Spleen (tissue), 7 donors: ENCODE measurements around the gene TLX2.

Experiments
- CTCF ChIP-seq, 11 experiments: fragments of 200-600 bp in 7 of 11; fragments of 450-650 bp in 4 of 11; sonication (generic) in 4 of 11; IDR thresholded peaks in 8 of 11; conservative IDR thresholded peaks in 3 of 11; 1 replicate in 7 of 11; 2 replicates in 4 of 11; pipeline versions ENCODE4 v1.4.0 to v1.8.0; 2016 to 2021; ENCODE audit warnings: antibody characterized with exemption in 11 of 11, inconsistent platforms in 4 of 11, mild to moderate bottlenecking in 1 of 11
- POLR2A ChIP-seq, 3 donors: fragments of 450-650 bp; IDR thresholded peaks; one replicate each; pipeline ENCODE4 v1.5.1; 2017; ENCODE audit warnings: antibody characterized with exemption in 3 of 3, mild to moderate bottlenecking in 1 of 3
- donor health status: DM: no; HTN: no; CAD: no; lungs with moderate emphysema.
- donor health status: DM: no; HTN: no; CAD: no.
- donor health status: DM: no; HTN: no; CAD: no.

DNA sequence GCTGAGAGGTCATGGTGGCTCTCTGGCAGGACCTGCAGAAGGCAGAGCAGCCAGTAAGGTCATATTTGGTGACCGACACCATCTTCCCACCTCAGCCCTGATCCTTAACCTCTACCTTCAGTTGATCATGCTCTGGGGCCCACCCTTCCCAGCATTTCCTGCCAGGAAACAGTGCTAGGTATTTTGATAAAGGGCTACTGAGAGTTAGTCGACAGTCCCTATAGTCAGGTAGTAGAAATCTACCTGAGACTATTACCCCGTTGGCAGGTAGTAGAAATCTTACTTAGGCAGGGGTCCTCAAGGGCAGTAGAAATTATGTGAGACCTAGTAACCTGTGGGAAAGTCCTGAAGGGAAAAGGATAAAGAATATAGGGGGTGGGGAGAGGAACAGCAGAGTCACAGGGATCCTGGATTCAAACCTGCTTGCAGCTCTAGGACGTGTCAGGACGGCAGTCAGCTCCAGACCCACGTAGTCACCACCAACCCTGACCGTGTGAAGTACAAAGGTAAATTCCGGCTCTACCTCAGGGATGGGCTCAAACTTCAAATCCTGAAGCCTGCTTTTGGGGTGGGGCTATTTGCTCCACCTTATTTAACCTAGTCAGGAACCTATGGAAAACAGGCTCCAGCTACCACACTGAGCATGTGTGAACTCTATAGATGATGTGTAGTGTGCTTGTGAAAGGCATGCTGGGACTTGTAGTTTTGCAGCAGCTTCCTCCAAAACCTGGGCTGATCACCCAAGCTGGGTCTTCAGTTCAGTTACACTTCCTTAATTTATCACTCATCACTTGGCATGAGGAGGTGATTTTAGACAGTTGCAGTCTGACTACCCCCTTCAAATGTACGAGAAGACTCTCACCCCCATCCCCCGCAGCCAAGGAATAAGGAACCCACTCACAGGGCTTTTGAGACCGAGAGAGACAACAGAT lies 11.7 kb downstream of the TLX2 start, which contains the start of gene DQX1:
- TF ChIP-seq POLR2A (IDR thresholded peaks at IDR 0.05) (no peak), CTCF (IDR thresholded peaks at IDR 0.05 in 8 of 11, conservative IDR thresholded peaks at IDR 0.05 in 3 of 11) (no peak)
